Bronchial epithelial cell (primary cell): ENCODE results near the gene ZXDC. TPM values are rescaled to one million over a fixed set of nuclear protein-coding genes. Genes with fewer than 3 reads are reported as not detected.

Source experiments
- DNase-seq: peaks from one replicate; pipeline ENCODE4 v3.0.0-alpha.2; 2010; ENCODE audit warnings: low read depth
- FAIRE-seq: peaks from 2 replicates; lab custom pipeline; 2011; peaks lifted over from hg19 to GRCh38; lab: Jason Lieb, UNC
- H3K27me3 ChIP-seq: 2 replicates; pipeline ENCODE4 v1.5.1; 2011; ENCODE audit warnings: low read length; ENCODE audit not compliant: control insufficient read depth, insufficient read depth
- H3K36me3 ChIP-seq: 2 replicates; pipeline ENCODE4 v1.5.1; 2011; ENCODE audit warnings: low read length; ENCODE audit not compliant: control insufficient read depth, insufficient read depth
- H3K4me3 ChIP-seq: 2 replicates; pipeline ENCODE4 v1.5.1; 2011; ENCODE audit warnings: mild to moderate bottlenecking, low read depth, low read length, control low read depth
- CTCF ChIP-seq: IDR thresholded peaks from 2 replicates; pipeline ENCODE4 v1.5.1; 2011; ENCODE audit warnings: mild to moderate bottlenecking, moderate library complexity, low read length, control low read depth, inconsistent platforms; ENCODE audit not compliant: insufficient read depth, severe bottlenecking
- total RNA-seq: library from RNA; depleted of rRNA; stranded (reverse); fragments of >200 nt; gene quantifications from 2 replicates; pipeline ENCODE4 v1.2.1, GENCODE V29; 2014

Gene ZXDC
- total RNA-seq, 1 donor from 2014 or later: 21.9 TPM

DNA sequence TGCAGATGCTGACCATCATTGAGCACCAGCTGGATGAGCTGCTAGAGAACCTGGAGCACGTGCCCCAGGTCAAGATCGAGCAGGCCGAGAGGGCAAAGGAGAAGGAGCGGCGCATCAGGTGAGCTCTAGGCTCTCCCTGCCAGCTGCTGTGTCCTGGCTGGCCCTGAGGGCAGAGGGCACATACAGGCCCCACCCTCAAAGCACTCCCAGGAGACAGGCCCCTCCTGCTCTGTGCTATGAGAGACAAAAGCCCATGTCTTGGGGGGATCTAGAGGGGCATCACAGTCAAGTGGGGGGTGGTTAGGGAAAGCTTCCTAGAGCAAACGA is 41.5 kb downstream of the ZXDC start:
- TF ChIP-seq CTCF: no peak
- Histone ChIP-seq H3K4me3 (no peak overlapping the region), H3K36me3 (peaks cover 9% of the 10 kb centered on the region), H3K27me3 (no peaks in the 10 kb centered on the region)
- DNase-seq (no peak), FAIRE-seq (no peak)

DNA sequence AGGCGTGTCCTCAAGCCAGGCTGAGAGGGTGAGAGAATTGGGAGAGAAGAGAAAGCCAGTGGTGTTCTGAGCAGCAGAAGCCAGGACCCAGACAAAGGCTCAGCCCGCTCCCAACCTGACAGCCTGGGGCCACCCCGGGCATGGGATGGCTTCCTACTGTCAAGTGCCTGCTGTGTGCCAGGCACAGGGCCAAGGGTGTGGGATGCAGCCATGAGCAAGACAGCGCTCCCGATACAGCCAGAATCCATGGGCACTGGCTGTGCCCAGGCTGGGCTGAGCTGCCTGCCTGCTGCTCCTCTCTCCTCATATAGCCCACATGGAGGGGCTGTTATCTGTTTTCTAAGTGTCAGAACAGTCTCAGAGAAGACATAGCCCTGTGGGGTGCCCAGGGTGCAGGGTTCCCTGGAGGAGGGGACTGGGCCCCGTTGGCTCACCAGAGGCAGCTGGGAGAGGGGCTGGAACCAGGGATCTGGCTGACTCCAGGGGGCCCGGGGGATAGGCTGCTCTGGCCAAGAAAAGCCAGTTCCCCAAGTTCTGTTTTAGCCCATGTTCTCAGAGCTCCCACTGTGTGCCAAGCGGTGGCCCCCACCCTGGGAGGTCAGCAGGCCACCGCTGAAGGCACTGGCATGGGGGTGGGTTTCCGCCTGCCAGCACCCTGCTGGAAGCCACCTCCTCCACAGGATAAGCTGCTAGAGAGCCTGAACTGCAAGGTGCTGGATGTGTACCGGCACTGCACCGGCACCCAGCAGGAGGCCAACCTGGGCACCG is 42.0 kb downstream of the ZXDC start:
- Histone ChIP-seq H3K4me3 (no peak overlapping the region), H3K36me3 (peaks cover 9% of the 10 kb centered on the region), H3K27me3 (no peaks in the 10 kb centered on the region)
- DNase-seq (no peak), FAIRE-seq (no peak)
- TF ChIP-seq CTCF: no peak

DNA sequence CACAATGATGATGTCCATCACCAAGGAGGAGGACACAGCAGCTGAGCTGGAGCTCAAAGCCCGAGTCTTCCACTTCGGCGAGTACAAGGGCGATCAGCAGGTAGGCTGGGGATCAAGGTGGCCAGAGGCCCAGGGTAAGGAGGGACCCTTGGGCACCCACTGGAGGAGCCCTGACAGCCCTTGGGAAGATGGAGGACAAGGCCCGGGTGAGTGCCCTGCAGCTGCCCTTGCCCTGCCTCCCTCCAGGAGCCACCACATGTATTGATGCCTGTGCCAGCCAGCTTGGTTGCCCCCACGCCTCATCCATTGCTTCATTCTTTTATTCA is 42.6 kb downstream of the ZXDC start:
- DNase-seq (no peak), FAIRE-seq (peak; percentile 68)
- H3K4me3 ChIP-seq: no peak overlapping the region
- no peaks in the 10 kb centered on the region for H3K27me3 ChIP-seq
- TF ChIP-seq CTCF: no peak
- peaks cover 6% of the 10 kb centered on the region for H3K36me3 ChIP-seq

DNA sequence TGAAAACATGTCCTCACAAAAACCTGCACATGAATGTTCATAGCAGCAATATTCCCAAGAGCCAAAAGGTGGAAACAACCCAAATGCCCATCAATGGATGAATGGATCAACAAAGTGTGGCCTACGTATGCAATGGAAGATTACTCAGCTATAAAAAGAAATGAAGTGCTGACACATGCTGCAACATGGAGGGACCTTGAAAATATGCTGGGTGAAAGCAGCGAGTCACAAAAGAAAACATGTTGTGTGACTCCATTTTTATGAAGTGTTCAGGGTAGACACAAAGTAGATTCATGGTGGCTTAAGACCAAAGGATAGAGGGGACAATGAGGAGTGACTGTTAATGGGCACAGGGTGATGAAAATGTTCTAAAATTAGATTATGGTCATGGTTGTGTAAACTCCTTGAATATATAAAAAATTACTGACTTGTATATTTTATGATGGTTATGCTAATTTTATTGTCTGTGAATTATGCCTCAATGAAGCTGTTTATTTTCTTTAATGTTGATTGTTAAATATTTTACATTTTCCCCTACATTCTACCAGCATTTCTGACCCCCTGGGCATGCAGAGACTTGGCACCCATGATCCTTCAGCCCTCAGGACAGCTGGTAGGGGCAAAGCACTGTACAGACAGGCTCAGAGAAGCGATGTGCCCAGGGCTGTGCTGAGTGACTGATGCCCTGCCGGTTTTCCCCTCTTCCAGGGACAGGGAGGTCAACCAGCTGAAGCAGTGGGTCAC is 43.2 kb downstream of the ZXDC start:
- H3K36me3 ChIP-seq: peaks cover 3% of the 10 kb centered on the region
- no peak for TF ChIP-seq CTCF
- H3K4me3 ChIP-seq: no peak overlapping the region
- FAIRE-seq: no peak
- H3K27me3 ChIP-seq: no peaks in the 10 kb centered on the region
- peak; percentile 67 for DNase-seq

DNA sequence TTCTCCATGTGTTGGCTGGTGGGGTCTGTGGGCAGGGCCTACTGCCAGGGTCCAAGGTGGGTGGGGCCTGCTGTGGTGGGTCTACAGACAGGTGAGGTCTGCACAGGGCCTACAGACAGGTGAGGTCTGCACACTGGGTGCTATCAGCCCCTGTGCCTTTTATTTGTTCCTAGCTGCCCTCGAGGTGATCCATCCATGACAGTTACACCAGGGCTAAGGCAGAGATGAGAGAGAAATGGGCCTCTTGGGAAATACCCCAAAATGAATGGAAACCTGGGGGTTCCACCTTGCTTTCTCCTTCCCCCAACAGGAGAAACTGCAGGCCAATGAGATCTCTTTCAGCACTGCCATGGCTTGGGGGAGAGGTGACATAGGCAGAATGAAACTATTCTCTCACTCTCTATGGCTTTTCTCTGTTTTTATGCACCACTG is 44.6 kb downstream of the ZXDC start:
- no peaks in the 10 kb centered on the region for H3K27me3 ChIP-seq
- H3K36me3 ChIP-seq: peaks cover 3% of the 10 kb centered on the region
- FAIRE-seq (no peak), DNase-seq (no peak)
- H3K4me3 ChIP-seq: no peak overlapping the region
- no peak for TF ChIP-seq CTCF

GRCh38 chr3:126424751-126425150 is 50.9 kb downstream of the ZXDC start:
- H3K4me3 ChIP-seq: no peak overlapping the region
- H3K36me3 ChIP-seq: no peaks in the 10 kb centered on the region
- DNase-seq: no peak
- H3K27me3 ChIP-seq: no peaks in the 10 kb centered on the region
- no peak for TF ChIP-seq CTCF
- FAIRE-seq: no peak
